K562 (cell line): ENCODE measurements around the gene ZBP1.

Source experiments
- ZNF274 ChIP-seq: IDR thresholded peaks from 2 replicates; pipeline ENCODE4 v1.6.1; 2011; ENCODE audit warnings: low read depth, mild to moderate bottlenecking, low read length, moderate library complexity, borderline replicate concordance
- TF ChIP-seq, protein P1 (sequence below): sonication (generic); formaldehyde crosslinking; IDR thresholded peaks from 2 replicates; pipeline ENCODE4 v1.8.0; 2022; ENCODE audit warnings: missing genetic modification reagents, mild to moderate bottlenecking, borderline replicate concordance
- TF ChIP-seq, protein P2 (sequence below), 3 experiments: fragments of 200-800 bp in 1 of 3; fragments of 250-450 bp in 1 of 3; fragments of 450-650 bp in 1 of 3; sonication (Bioruptor Pico) in 1 of 3; sonication (Bioruptor generic) in 1 of 3; formaldehyde crosslinking in 1 of 3; IDR thresholded peaks; 2 replicates each; pipeline versions ENCODE4 v1.6.1 to v1.8.0; 2016 to 2022; ENCODE audit warnings: mild to moderate bottlenecking in 2 of 3, missing genetic modification characterization in 2 of 3, missing compliant biosample characterization in 1 of 3, moderate library complexity in 1 of 3

DNA sequence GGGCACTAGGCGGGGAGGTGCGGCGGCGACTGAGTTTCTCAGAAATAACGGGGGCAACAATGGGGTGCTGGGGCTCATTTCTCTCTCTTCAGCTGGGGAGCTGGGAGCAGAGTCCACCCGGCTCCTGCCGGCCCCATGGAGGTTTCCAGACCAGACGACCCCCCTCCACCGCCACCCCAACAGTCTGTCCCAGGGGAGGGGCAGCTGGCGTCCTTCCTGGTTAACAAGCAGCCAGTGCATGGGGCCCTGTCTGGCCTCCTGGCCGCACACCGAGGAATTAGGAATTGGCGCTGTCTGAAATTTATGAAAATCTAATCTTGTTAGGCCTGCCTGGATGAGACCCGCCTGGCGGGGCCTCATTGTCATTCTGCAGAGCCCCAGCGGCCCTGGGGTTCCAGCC, 47.2 kb upstream of the ZBP1 start:
- no peak for TF ChIP-seq ZNF274
- TF ChIP-seq, protein P1, sequence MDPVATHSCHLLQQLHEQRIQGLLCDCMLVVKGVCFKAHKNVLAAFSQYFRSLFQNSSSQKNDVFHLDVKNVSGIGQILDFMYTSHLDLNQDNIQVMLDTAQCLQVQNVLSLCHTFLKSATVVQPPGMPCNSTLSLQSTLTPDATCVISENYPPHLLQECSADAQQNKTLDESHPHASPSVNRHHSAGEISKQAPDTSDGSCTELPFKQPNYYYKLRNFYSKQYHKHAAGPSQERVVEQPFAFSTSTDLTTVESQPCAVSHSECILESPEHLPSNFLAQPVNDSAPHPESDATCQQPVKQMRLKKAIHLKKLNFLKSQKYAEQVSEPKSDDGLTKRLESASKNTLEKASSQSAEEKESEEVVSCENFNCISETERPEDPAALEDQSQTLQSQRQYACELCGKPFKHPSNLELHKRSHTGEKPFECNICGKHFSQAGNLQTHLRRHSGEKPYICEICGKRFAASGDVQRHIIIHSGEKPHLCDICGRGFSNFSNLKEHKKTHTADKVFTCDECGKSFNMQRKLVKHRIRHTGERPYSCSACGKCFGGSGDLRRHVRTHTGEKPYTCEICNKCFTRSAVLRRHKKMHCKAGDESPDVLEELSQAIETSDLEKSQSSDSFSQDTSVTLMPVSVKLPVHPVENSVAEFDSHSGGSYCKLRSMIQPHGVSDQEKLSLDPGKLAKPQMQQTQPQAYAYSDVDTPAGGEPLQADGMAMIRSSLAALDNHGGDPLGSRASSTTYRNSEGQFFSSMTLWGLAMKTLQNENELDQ (CRISPR knock-in tag), result no peak
- TF ChIP-seq, protein P2, sequence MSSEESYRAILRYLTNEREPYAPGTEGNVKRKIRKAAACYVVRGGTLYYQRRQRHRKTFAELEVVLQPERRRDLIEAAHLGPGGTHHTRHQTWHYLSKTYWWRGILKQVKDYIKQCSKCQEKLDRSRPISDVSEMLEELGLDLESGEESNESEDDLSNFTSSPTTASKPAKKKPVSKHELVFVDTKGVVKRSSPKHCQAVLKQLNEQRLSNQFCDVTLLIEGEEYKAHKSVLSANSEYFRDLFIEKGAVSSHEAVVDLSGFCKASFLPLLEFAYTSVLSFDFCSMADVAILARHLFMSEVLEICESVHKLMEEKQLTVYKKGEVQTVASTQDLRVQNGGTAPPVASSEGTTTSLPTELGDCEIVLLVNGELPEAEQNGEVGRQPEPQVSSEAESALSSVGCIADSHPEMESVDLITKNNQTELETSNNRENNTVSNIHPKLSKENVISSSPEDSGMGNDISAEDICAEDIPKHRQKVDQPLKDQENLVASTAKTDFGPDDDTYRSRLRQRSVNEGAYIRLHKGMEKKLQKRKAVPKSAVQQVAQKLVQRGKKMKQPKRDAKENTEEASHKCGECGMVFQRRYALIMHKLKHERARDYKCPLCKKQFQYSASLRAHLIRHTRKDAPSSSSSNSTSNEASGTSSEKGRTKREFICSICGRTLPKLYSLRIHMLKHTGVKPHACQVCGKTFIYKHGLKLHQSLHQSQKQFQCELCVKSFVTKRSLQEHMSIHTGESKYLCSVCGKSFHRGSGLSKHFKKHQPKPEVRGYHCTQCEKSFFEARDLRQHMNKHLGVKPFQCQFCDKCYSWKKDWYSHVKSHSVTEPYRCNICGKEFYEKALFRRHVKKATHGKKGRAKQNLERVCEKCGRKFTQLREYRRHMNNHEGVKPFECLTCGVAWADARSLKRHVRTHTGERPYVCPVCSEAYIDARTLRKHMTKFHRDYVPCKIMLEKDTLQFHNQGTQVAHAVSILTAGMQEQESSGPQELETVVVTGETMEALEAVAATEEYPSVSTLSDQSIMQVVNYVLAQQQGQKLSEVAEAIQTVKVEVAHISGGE (CRISPR knock-in tag; IDR thresholded peaks at IDR 0.05), result no peak
